B cell (primary cell): Measurements from ENCODE around the gene EXOC6B. TPM values are rescaled to one million over a fixed set of nuclear protein-coding genes. Genes with fewer than 3 reads are reported as not detected.

Source experiments
- ATAC-seq: fragments of 200-7000 bp; cut with Tn5 transposase; one replicate; pipeline ENCODE4 v1.10.0; 2021; ENCODE audit warnings: low read depth, mild to moderate bottlenecking, moderate number of reproducible peaks, moderate library complexity
- CTCF ChIA-PET: fragments of 350-600 bp; sonication (Branson Sonifier 250); formaldehyde crosslinking; loops from one replicate; lab custom pipeline; 2021; ENCODE audit warnings: antibody characterized with exemption, inconsistent platforms; lab: Charles Lee
- POLR2A ChIA-PET: fragments of 350-600 bp; sonication (Branson Sonifier 250); formaldehyde crosslinking; loops from one replicate; lab custom pipeline; 2021; ENCODE audit warnings: antibody characterized with exemption; lab: Charles Lee
- DNase-seq: peaks from one replicate; pipeline ENCODE4 v3.0.0; 2013
- H2AFZ ChIP-seq: 2 replicates; pipeline ENCODE4 v1.6.1; 2012; ENCODE audit warnings: mild to moderate bottlenecking, low read depth, low read length; ENCODE audit not compliant: insufficient read depth, poor library complexity, severe bottlenecking
- H3K27ac ChIP-seq, 2 donors: 1 replicate in 1 of 2; 2 replicates in 1 of 2; pipeline ENCODE4 v1.5.1; 2012 to 2013; ENCODE audit warnings: low read length in 2 of 2, mild to moderate bottlenecking in 2 of 2, moderate library complexity in 1 of 2
- H3K27me3 ChIP-seq, 4 experiments: fragments of 200-600 bp in 1 of 4; sonication (generic) in 1 of 4; replicated peaks in 1 of 4; 1 replicate in 2 of 4; 2 replicates in 2 of 4; pipeline versions ENCODE4 v1.6.1 to v1.7.0; 2013 to 2016; ENCODE audit warnings: low read length in 3 of 4, mild to moderate bottlenecking in 2 of 4, mixed read lengths in 1 of 4, moderate library complexity in 1 of 4; ENCODE audit not compliant: insufficient read depth in 4 of 4, control insufficient read depth in 3 of 4; ENCODE audit errors: control extremely low read depth in 1 of 4
- H3K36me3 ChIP-seq, 2 experiments: replicated peaks in 1 of 2; 1 replicate in 1 of 2; 2 replicates in 1 of 2; pipeline versions ENCODE4 v1.6.1 to v1.7.1; 2013; ENCODE audit warnings: low read length in 1 of 2; ENCODE audit not compliant: insufficient read depth in 2 of 2, control insufficient read depth in 1 of 2; ENCODE audit errors: control extremely low read depth in 1 of 2, extremely low read depth in 1 of 2
- H3K4me1 ChIP-seq, 2 donors: fragments of 200-600 bp in 1 of 2; sonication (generic) in 1 of 2; 1 replicate in 1 of 2; 2 replicates in 1 of 2; pipeline versions ENCODE4 v1.5.1 to v1.6.1; 2013 to 2017; ENCODE audit warnings: low read length in 2 of 2; ENCODE audit not compliant: control insufficient read depth in 2 of 2, insufficient read depth in 2 of 2
- H3K4me2 ChIP-seq: replicated peaks from 2 replicates; pipeline ENCODE3; 2012; ENCODE audit warnings: mild to moderate bottlenecking, low read depth, low read length; ENCODE audit not compliant: poor library complexity, severe bottlenecking
- H3K4me3 ChIP-seq, 5 experiments: fragments of 200-600 bp in 1 of 5; sonication (generic) in 1 of 5; 1 replicate in 3 of 5; 2 replicates in 2 of 5; pipeline versions ENCODE4 v1.5.1 to v1.7.0; 2011 to 2016; ENCODE audit warnings: low read length in 4 of 5, mild to moderate bottlenecking in 4 of 5, low read depth in 2 of 5, control low read depth in 1 of 5, moderate library complexity in 1 of 5; ENCODE audit not compliant: insufficient read depth in 1 of 5; ENCODE audit errors: control extremely low read depth in 1 of 5, extremely low read depth in 1 of 5
- H3K79me2 ChIP-seq: fragments of 200-600 bp; sonication (generic); one replicate; pipeline ENCODE4 v1.6.0; 2016; ENCODE audit warnings: low read length; ENCODE audit not compliant: control insufficient read depth, insufficient read depth
- H3K9ac ChIP-seq: fragments of 200-600 bp; sonication (generic); 2 replicates; pipeline ENCODE4 v1.6.1; 2017; ENCODE audit warnings: mild to moderate bottlenecking, low read length, moderate library complexity
- H3K9me3 ChIP-seq, 3 donors: one replicate each; pipeline versions ENCODE4 v1.6.1 to v1.7.1; 2013; ENCODE audit warnings: low read length in 2 of 3; ENCODE audit not compliant: control insufficient read depth in 2 of 3, insufficient read depth in 1 of 3; ENCODE audit errors: control extremely low read depth in 1 of 3
- H4K20me1 ChIP-seq: 2 replicates; pipeline ENCODE4 v1.6.0; 2012; ENCODE audit warnings: mild to moderate bottlenecking, low read length; ENCODE audit not compliant: insufficient read depth, control insufficient read depth, poor library complexity, severe bottlenecking
- H3K27ac Mint-ChIP-seq: one replicate; pipeline ENCODE4 v1.8.0; 2021; ENCODE audit warnings: mixed read lengths
- H3K27me3 Mint-ChIP-seq: one replicate; pipeline ENCODE4 v1.8.0; 2021; ENCODE audit warnings: mixed read lengths
- H3K4me1 Mint-ChIP-seq: one replicate; pipeline ENCODE4 v1.8.0; 2021; ENCODE audit warnings: mixed read lengths
- H3K4me3 Mint-ChIP-seq: one replicate; pipeline ENCODE4 v1.8.0; 2021; ENCODE audit warnings: mixed read lengths
- H3K9me3 Mint-ChIP-seq: one replicate; pipeline ENCODE4 v1.8.0; 2022; ENCODE audit warnings: mixed read lengths; ENCODE audit not compliant: insufficient read depth
- CTCF ChIP-seq: fragments of 200-600 bp; IDR thresholded peaks from one replicate; pipeline ENCODE4 v1.8.0; 2022; ENCODE audit warnings: antibody characterized with exemption, mild to moderate bottlenecking
- EZH2 ChIP-seq: IDR thresholded peaks from 2 replicates; pipeline ENCODE4 v1.6.1; 2012; ENCODE audit warnings: borderline replicate concordance, low read depth, mild to moderate bottlenecking, moderate library complexity, low read length; ENCODE audit not compliant: insufficient read depth, poor library complexity, severe bottlenecking
- WGBS: methylation state at CpG from one replicate; pipeline ENCODE4 v1.1.5; 2013; ENCODE audit warnings: missing lambda C conversion rate; ENCODE audit not compliant: insufficient coverage; 5-methylcytosine and 5-hydroxymethylcytosine counted together
- intact Hi-C: fragments of 100-400 bp; cut with micrococcal nuclease; formaldehyde crosslinking; loops from one replicate; pipeline ENCODE4 v1.10.0; 2022
- polyA plus RNA-seq: library from polyadenylated mRNA; depleted of rRNA; stranded (reverse); fragments of >200 nt; gene quantifications from 2 replicates; pipeline ENCODE4 v1.2.3, GENCODE V29; 2012
- total RNA-seq, 2 donors: library from RNA; stranded (reverse); fragments of 120-200 nt in 1 of 2; gene quantifications; 1 replicate in 1 of 2; 2 replicates in 1 of 2; pipeline versions ENCODE4 v1.2.3 to v1.2.4, GENCODE V29; 2013 to 2022

EXOC6B gene
- total and polyA plus RNA-seq, 2 donors (not counting 1 experiment from before 2014, with no cell fraction given): 4.8 to 22.6 TPM

GRCh38 chr2:72172478-72172877 is 653.4 kb downstream of the EXOC6B start:
- Histone ChIP-seq H3K4me1 (no peaks in the 10 kb centered on the region), H4K20me1 (no peaks in the 10 kb centered on the region), H3K27ac (no peak overlapping the region), H3K9ac (no peak overlapping the region), H2AFZ (no peak overlapping the region), H3K4me3 (no peak overlapping the region), H3K36me3 (no peaks in the 10 kb centered on the region), H3K9me3 (no peaks in the 10 kb centered on the region), H3K27me3 (no peaks in the 10 kb centered on the region), H3K4me2 (no peak overlapping the region), H3K79me2 (no peaks in the 10 kb centered on the region)
- no peak for DNase-seq
- ChIA-PET POLR2A (no interaction called here), CTCF (no interaction called here)
- WGBS: no CpG with 5 or more reads among the region's 2 CpGs
- no peak for TF ChIP-seq EZH2
- no peak for TF ChIP-seq CTCF
- no peaks in the 10 kb centered on the region for H3K27me3 Mint-ChIP-seq
- no peak for ATAC-seq
- no peaks in the 10 kb centered on the region for H3K4me1 Mint-ChIP-seq
- peaks cover 1% of the 10 kb centered on the region for H3K9me3 Mint-ChIP-seq
- intact Hi-C loops: no loop called here
- no peak overlapping the region for H3K4me3 Mint-ChIP-seq
- no peak overlapping the region for H3K27ac Mint-ChIP-seq

DNA sequence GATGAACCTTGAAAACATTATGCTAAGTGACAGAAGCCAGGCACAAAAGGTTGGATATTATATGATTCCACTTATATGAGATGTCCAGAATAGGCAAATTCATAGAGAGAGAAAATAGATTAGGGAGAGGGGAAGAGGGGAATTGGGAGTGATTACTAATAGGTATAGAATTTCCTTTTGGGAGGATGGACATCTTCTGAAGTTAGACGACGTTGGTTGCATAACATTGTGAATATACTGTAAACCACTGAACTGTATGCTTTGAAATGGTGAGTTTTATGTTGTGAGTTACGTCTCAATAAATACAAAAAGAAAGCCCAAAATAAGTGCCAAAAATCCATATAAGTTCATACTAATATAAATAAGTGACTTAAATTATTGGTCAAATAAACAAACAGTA is 659.6 kb downstream of the EXOC6B start:
- H2AFZ ChIP-seq: no peak overlapping the region
- peaks cover 0 to 8% (median 2%) of the 10 kb centered on the region in 4 experiments for H3K27me3 ChIP-seq
- CTCF ChIA-PET: no interaction called here
- ATAC-seq: no peak
- WGBS: no CpG with 5 or more reads among the region's 3 CpGs
- POLR2A ChIA-PET: no interaction called here
- H3K9ac ChIP-seq: no peak overlapping the region
- no peak overlapping the region for H3K27ac ChIP-seq
- H3K4me2 ChIP-seq: no peak overlapping the region
- H3K36me3 ChIP-seq: no peaks in the 10 kb centered on the region
- TF ChIP-seq EZH2 (no peak), CTCF (no peak)
- H3K4me1 Mint-ChIP-seq: no peaks in the 10 kb centered on the region
- peaks cover 1% of the 10 kb centered on the region for H3K9me3 Mint-ChIP-seq
- DNase-seq: no peak
- intact Hi-C loops: no loop called here
- peaks cover 17% of the 10 kb centered on the region for H3K27me3 Mint-ChIP-seq
- no peak overlapping the region for H3K27ac Mint-ChIP-seq
- no peaks in the 10 kb centered on the region for H3K79me2 ChIP-seq
- H3K4me1 ChIP-seq: no peaks in the 10 kb centered on the region
- H3K4me3 Mint-ChIP-seq: no peak overlapping the region
- no peaks in the 10 kb centered on the region for H3K9me3 ChIP-seq
- no peak overlapping the region for H3K4me3 ChIP-seq
- no peaks in the 10 kb centered on the region for H4K20me1 ChIP-seq
